22Rv1 (cell line): ENCODE measurements around the gene CCDC102A.

Experiments used
- H3K27ac ChIP-seq: fragments of 450-650 bp; 2 replicates; pipeline ENCODE4 v1.5.1; 2017
- CTCF ChIP-seq: fragments of 450-650 bp; IDR thresholded peaks from 2 replicates; pipeline ENCODE4 v1.5.1; 2017; ENCODE audit warnings: mild to moderate bottlenecking
- ZFX ChIP-seq: fragments of 450-650 bp; IDR thresholded peaks from 2 replicates; pipeline ENCODE4 v1.6.1; 2017; ENCODE audit warnings: antibody characterized with exemption, borderline replicate concordance

The CCDC102A gene

GRCh38 chr16:57471209-57471608, 65.2 kb downstream of the CCDC102A start:
- H3K27ac ChIP-seq: peak overlapping the region; percentile 26; the same call in 1 of the 2 replicates
- TF ChIP-seq CTCF (no peak), ZFX (no peak)

GRCh38 chr16:57470711-57471110, 65.7 kb downstream of the CCDC102A start:
- peak overlapping the region; percentile 26; the same call in 1 of the 2 replicates for H3K27ac ChIP-seq
- no peak; the same call in 1 of the 2 replicates for TF ChIP-seq CTCF
- TF ChIP-seq ZFX: no peak

- no peak for TF ChIP-seq CTCF
- no peak for TF ChIP-seq ZFX
- no peak overlapping the region for H3K27ac ChIP-seq
Measured at GRCh38 chr16:57469917-57470470, 66.4 kb downstream of the CCDC102A start.

GRCh38 chr16:57469046-57469445, 67.3 kb downstream of the CCDC102A start:
- no peak for TF ChIP-seq ZFX
- no peak for TF ChIP-seq CTCF
- H3K27ac ChIP-seq: no peak overlapping the region

- H3K27ac ChIP-seq: no peak overlapping the region
Measured at GRCh38 chr16:57468346-57468745, 68.0 kb downstream of the CCDC102A start.

GRCh38 chr16:57464523-57464922, 71.8 kb downstream of the CCDC102A start:
- H3K27ac ChIP-seq: no peak overlapping the region
- TF ChIP-seq CTCF: no peak
- no peak for TF ChIP-seq ZFX

More at GRCh38 chr16:57468346-57468745, 68.0 kb downstream of the CCDC102A start:
- no peak for TF ChIP-seq CTCF
- no peak for TF ChIP-seq ZFX

- H3K27ac ChIP-seq: peak overlapping the region; percentile 64
Measured at GRCh38 chr16:57462978-57463362, 73.4 kb downstream of the CCDC102A start.

More at GRCh38 chr16:57462978-57463362, 73.4 kb downstream of the CCDC102A start:
- TF ChIP-seq ZFX (no peak), CTCF (no peak)
